ENCODE results near the gene OR5H2. TPM values are rescaled to one million over a fixed set of nuclear protein-coding genes. Genes with fewer than 3 reads are reported as not detected.

The OR5H2 gene
- total and polyA plus RNA-seq, 2 of the 4 experiments (the other 2 are of a cell fraction), result not detected

GRCh38 chr3:98259707-98260106 is 22.6 kb upstream of the OR5H2 start:
- no peak for ATAC-seq (ENCODE audit: low read depth)
- in situ Hi-C loops (cut with MboI; ENCODE audit: low sequenced_read_pairs), result no loop called here

More at GRCh38 chr3:98259707-98260106, 22.6 kb upstream of the OR5H2 start:
- Histone ChIP-seq H4K20me1 (ENCODE audit: insufficient read depth, low read length) (no peaks in the 10 kb centered on the region), H3K4ac (ENCODE audit: low read depth, low read length) (no peak overlapping the region), H3K4me2 (ENCODE audit: low read depth, low read length) (no peak overlapping the region), H2AK5ac (ENCODE audit: low read depth, low read length) (no peak overlapping the region), H4K8ac (ENCODE audit: low read depth in 2 of 2, low read length in 2 of 2) (no peak overlapping the region), H4K5ac (ENCODE audit: low read depth, low read length) (no peak overlapping the region), H3K9me3 (ENCODE audit: control insufficient read depth, insufficient read depth, low read length) (no peaks in the 10 kb centered on the region), H3K23ac (ENCODE audit: low read depth, low read length) (no peak overlapping the region), H3K14ac (replicated peaks; ENCODE audit: low read depth, low read length) (no peak overlapping the region), H2BK120ac (ENCODE audit: low read depth, low read length) (no peak overlapping the region), H3K4me3 (ENCODE audit: insufficient read depth, low read depth, low read length) (no peak overlapping the region), H3K36me3 (ENCODE audit: control insufficient read depth, insufficient read depth, low read length) (no peaks in the 10 kb centered on the region), H4K91ac (ENCODE audit: insufficient read depth, low read depth, low read length) (no peak overlapping the region), H2BK15ac (ENCODE audit: low read depth, low read length) (no peak overlapping the region), H3K4me1 (ENCODE audit: control insufficient read depth, insufficient read depth, low read length) (no peaks in the 10 kb centered on the region), H2AK9ac (replicated peaks; ENCODE audit: low read depth, low read length, poor library complexity) (no peak overlapping the region), H2AFZ (replicated peaks; ENCODE audit: low read length, poor library complexity) (no peak overlapping the region), H3K56ac (ENCODE audit: extremely low read depth, insufficient read depth, low read length) (no peak overlapping the region), H3K9me1 (ENCODE audit: insufficient read depth, low read length) (no peaks in the 10 kb centered on the region), H2BK5ac (ENCODE audit: low read depth, low read length, poor library complexity, severe bottlenecking) (no peak overlapping the region), H3K79me1 (ENCODE audit: low read depth in 1 of 2, low read length in 2 of 2) (no peaks in the 10 kb centered on the region), H3K27ac (ENCODE audit: insufficient read depth, low read length) (no peak overlapping the region), H2BK20ac (ENCODE audit: low read depth, low read length) (no peak overlapping the region), H3K18ac (ENCODE audit: low read depth, low read length) (no peak overlapping the region), H3K27me3 (ENCODE audit: control insufficient read depth, insufficient read depth, low read length) (no peaks in the 10 kb centered on the region), H3K9ac (ENCODE audit: low read depth, low read length) (no peak overlapping the region)
- CTCF ChIA-PET, result no interaction called here
- dilution Hi-C loops (cut with HindIII; ENCODE audit: low sequenced_read_pairs, unreplicated experiment), result no loop called here
- no TSS peak for BruUV-seq (replicated peaks)
- TF ChIP-seq SMC3 (IDR thresholded peaks at IDR 0.05; ENCODE audit: low read depth, low read length), result no peak
- TF ChIP-seq MXI1 (IDR thresholded peaks at IDR 0.05; ENCODE audit: borderline replicate concordance, low read depth, low read length), result no peak
- TF ChIP-seq FOS (IDR thresholded peaks at IDR 0.05; ENCODE audit: low read depth, low read length), result no peak
- no peak for TF ChIP-seq RAD21 (IDR thresholded peaks at IDR 0.05; ENCODE audit: low read length)
- no peak for TF ChIP-seq BHLHE40 (IDR thresholded peaks at IDR 0.05; ENCODE audit: low read depth, low read length)
- no peak for TF ChIP-seq RFX5 (IDR thresholded peaks at IDR 0.05; ENCODE audit: low read depth, low read length)
- no peak for TF ChIP-seq NFE2L2 (IDR thresholded peaks at IDR 0.05; ENCODE audit: low read depth, low read length)
- TF ChIP-seq CEBPB (IDR thresholded peaks at IDR 0.05; ENCODE audit: low read depth, low read length), result no peak
- TF ChIP-seq ELK1 (IDR thresholded peaks at IDR 0.05; ENCODE audit: borderline replicate concordance, low read depth, low read length), result no peak
- no peak for TF ChIP-seq CHD1 (IDR thresholded peaks at IDR 0.05; ENCODE audit: low read depth, low read length)
- TF ChIP-seq MAZ (IDR thresholded peaks at IDR 0.05; ENCODE audit: borderline replicate concordance, low read depth, low read length), result no peak
- no CpG with 5 or more reads among the region's 2 CpGs for WGBS, 2 experiments (ENCODE audit: extremely low coverage in 2 of 2, insufficient read length in 1 of 2)
- DNase-seq, result no peak
- intact Hi-C loops (cut with micrococcal nuclease), result no loop called here
- POLR2A ChIA-PET (ENCODE audit: unreplicated experiment), result no interaction called here
